ENCODE measurements around the gene C20orf144. TPM values are rescaled to one million over a fixed set of nuclear protein-coding genes. Genes with fewer than 3 reads are reported as not detected.

C20orf144 gene
- total RNA-seq, 4 donors from 2014 or later, result not detected

DNA sequence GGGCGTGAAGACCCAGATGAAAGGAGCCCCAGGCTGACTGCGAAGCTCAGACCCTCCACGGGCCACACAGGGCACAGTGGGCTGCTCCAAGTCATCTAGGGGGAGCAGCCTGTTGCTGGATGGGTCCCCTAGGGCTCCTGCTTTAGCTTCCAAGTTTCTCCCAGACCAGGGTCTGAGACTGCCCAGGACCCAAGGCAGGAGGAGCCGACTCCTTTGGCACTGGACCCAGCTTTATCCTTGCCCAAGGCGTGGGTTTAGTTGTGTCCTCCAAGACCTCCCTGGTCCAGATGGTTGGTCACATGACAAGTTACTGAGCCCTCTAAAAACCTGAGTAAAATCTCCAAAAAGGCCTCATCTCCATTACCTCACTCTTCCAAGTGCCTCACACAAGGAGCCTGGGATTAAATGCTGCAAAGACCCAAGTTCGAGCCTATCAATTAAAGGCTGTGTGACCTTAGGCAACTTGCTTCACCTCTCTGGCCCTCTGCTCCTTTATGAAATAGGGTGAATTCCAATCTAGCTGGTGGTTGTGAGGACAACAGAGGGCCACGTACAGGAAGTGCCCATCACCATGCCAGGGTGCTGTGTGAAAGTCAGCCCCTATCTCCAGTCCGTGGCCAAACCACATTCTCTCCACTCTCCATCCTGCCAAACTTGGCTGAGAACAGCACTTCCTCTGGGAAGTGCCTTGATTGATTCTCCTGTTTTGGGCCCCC is 9.6 kb downstream of the C20orf144 start:
- Histone ChIP-seq H3K4me1 (peaks cover 16 to 55% (median 43%) of the 10 kb centered on the region in 4 donors), H3K27me3 (no peaks in the 10 kb centered on the region), H3K27ac (no peak overlapping the region), H3K4me3 (no peak overlapping the region), H3K36me3 (peaks cover 0 to 5% (median 0%) of the 10 kb centered on the region in 4 donors), H3K9me3 (no peaks in the 10 kb centered on the region)
- WGBS, 2 donors (ENCODE audit: low coverage in 1 of 2), result 84 to 93% methylated on average over 3 to 8 of the region's 8 CpGs
- intact Hi-C loops (cut with DNase I; ENCODE audit: low total_unique reads) (loop anchor here (5.0 kb wide), 1 partner anchor 224 kb away; no protein-coding TSS in a partner anchor), in situ Hi-C loops (cut with MboI; ENCODE audit: low pct_ligation_motif_present in 1 of 4, low pct_unique_long_range_greater_than_20kb in 1 of 4, low sequenced_read_pairs in 3 of 4) (no loop called here)
- no peak for TF ChIP-seq POLR2AphosphoS5 (IDR thresholded peaks at IDR 0.05)
- TF ChIP-seq, protein P1, sequence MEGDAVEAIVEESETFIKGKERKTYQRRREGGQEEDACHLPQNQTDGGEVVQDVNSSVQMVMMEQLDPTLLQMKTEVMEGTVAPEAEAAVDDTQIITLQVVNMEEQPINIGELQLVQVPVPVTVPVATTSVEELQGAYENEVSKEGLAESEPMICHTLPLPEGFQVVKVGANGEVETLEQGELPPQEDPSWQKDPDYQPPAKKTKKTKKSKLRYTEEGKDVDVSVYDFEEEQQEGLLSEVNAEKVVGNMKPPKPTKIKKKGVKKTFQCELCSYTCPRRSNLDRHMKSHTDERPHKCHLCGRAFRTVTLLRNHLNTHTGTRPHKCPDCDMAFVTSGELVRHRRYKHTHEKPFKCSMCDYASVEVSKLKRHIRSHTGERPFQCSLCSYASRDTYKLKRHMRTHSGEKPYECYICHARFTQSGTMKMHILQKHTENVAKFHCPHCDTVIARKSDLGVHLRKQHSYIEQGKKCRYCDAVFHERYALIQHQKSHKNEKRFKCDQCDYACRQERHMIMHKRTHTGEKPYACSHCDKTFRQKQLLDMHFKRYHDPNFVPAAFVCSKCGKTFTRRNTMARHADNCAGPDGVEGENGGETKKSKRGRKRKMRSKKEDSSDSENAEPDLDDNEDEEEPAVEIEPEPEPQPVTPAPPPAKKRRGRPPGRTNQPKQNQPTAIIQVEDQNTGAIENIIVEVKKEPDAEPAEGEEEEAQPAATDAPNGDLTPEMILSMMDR (IDR thresholded peaks at IDR 0.05), result no peak
- TF ChIP-seq POLR2A (IDR thresholded peaks at IDR 0.05), result no peak
- no peak for TF ChIP-seq EP300 (IDR thresholded peaks at IDR 0.05; ENCODE audit: low read depth)
- DNase-seq, result no peak

DNA sequence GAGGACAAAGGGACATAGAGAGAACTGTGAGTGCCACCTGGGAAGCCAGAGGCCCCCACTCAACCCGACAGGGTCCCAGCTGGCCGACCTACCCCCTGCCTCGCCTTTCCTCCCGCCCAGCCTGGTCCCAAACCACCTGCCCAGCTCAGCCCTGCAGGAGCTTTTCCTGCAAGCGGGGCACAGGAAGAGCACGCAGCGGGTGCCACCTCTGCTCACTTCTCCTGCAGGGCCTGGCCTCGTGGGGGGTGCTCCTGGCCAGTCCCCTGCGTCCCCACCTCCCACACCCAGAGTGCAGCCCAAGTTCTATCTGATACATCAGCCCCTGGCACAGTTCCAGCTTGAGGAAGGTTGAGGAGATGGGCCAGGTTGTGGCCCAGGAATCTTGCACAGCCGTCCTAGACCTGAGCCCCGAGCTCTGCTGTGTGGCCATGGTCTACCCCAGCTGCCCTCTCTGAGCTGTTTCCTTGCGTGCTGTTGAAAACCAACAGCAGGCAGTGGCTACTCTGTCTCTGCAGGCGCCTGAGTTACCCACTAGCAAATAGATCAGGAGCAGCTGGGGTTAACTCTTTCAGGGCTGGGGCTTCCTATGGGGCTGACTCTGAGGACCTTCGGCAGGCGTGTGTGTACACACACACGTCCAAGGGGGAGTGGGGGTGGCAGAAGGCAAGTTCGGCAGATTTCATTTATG is 10.4 kb downstream of the C20orf144 start:
- Histone ChIP-seq H3K9me3 (no peaks in the 10 kb centered on the region), H3K27ac (peak overlapping the region in 3 of 4 donors; percentile 89 to 96 (median 91)), H3K4me3 (peak overlapping the region in 3 of 4 donors; percentile 72 to 91 (median 84)), H3K27me3 (no peaks in the 10 kb centered on the region), H3K4me1 (peaks cover 16 to 48% (median 41%) of the 10 kb centered on the region in 4 donors), H3K36me3 (peaks cover 0 to 5% (median 0%) of the 10 kb centered on the region in 4 donors)
- TF ChIP-seq POLR2AphosphoS5 (IDR thresholded peaks at IDR 0.05) (no peak), POLR2A (IDR thresholded peaks at IDR 0.05) (no peak), EP300 (IDR thresholded peaks at IDR 0.05; ENCODE audit: low read depth) (no peak)
- TF ChIP-seq, protein P1 (IDR thresholded peaks at IDR 0.05), result no peak
- in situ Hi-C loops (cut with MboI; ENCODE audit: low pct_ligation_motif_present in 1 of 4, low pct_unique_long_range_greater_than_20kb in 1 of 4, low sequenced_read_pairs in 3 of 4), result no loop called here
- WGBS, 2 donors (ENCODE audit: low coverage in 1 of 2), result 73% methylated on average over 17 of the region's 17 CpGs; no CpG with 5 or more reads in 1 of the 2 donors
- no peak for DNase-seq
- intact Hi-C loops (cut with DNase I; ENCODE audit: low total_unique reads), result loop anchor here (5.0 kb wide), 1 partner anchor 225 kb away; no protein-coding TSS in a partner anchor

DNA sequence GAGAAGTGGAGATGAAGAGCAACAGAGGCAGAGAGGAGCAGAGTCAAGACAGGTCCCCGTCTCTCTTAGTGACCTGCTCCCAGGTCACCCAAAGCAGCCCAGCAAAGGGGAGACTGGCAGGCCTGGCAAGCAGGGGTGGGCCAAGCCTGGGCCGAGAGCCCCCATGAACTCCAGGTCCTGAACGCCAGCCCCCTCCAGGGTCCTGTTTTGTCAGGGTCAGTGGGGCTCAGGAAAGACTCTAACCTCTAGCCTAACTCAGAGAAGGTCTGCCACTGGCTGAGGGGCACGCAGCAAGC is 10.9 kb downstream of the C20orf144 start:
- intact Hi-C loops (cut with DNase I; ENCODE audit: low total_unique reads), result loop anchor here (5.0 kb wide), 1 partner anchor 226 kb away; no protein-coding TSS in a partner anchor

More for the DNA sequence above, 10.9 kb downstream of the C20orf144 start:
- H3K4me1 ChIP-seq, result peaks cover 16 to 43% (median 39%) of the 10 kb centered on the region in 4 donors
- no peak for DNase-seq
- H3K27me3 ChIP-seq, result no peaks in the 10 kb centered on the region
- no peaks in the 10 kb centered on the region for H3K9me3 ChIP-seq
- H3K36me3 ChIP-seq, result peaks cover 0 to 5% (median 0%) of the 10 kb centered on the region in 4 donors
- in situ Hi-C loops (cut with MboI; ENCODE audit: low pct_ligation_motif_present in 1 of 4, low pct_unique_long_range_greater_than_20kb in 1 of 4, low sequenced_read_pairs in 3 of 4), result no loop called here
- peak overlapping the region in 3 of 4 donors; percentile 72 to 91 (median 84) for H3K4me3 ChIP-seq
- no peak for TF ChIP-seq POLR2A (IDR thresholded peaks at IDR 0.05)
- no peak for TF ChIP-seq POLR2AphosphoS5 (IDR thresholded peaks at IDR 0.05)
- TF ChIP-seq, protein P1 (IDR thresholded peaks at IDR 0.05), result no peak
- no peak for TF ChIP-seq EP300 (IDR thresholded peaks at IDR 0.05; ENCODE audit: low read depth)
- peak overlapping the region; percentile 88 to 96 (median 90) for H3K27ac ChIP-seq
- 75% methylated on average over 4 of the region's 4 CpGs; no CpG with 5 or more reads in 1 of the 2 donors for WGBS, 2 donors (ENCODE audit: low coverage in 1 of 2)

Data from transverse colon (tissue), 4 donors.